MM.1S (cell line): ENCODE measurements around the gene HNF4A.

ENCODE experiments used
- DNase-seq: peaks from one replicate; pipeline ENCODE4 v3.0.0-alpha.2; 2015
- H2AFZ ChIP-seq: fragments of 300-600 bp; sonication (generic); 2 replicates; pipeline ENCODE4 v1.6.0; 2016; ENCODE audit warnings: antibody characterized with exemption, low read length
- H3F3A ChIP-seq: fragments of 300-600 bp; sonication (generic); 2 replicates; pipeline ENCODE4 v1.6.1; 2016; ENCODE audit warnings: mild to moderate bottlenecking, antibody characterized with exemption, low read length, moderate library complexity, mixed read lengths; ENCODE audit not compliant: insufficient read depth
- H3K27ac ChIP-seq: fragments of 300-600 bp; sonication (generic); 2 replicates; pipeline ENCODE4 v1.5.1; 2016; ENCODE audit warnings: mild to moderate bottlenecking, low read length
- H3K27me3 ChIP-seq: fragments of 300-600 bp; sonication (generic); replicated peaks from 2 replicates; pipeline ENCODE4 v1.6.0; 2016; ENCODE audit warnings: low read length; ENCODE audit not compliant: insufficient read depth
- H3K36me3 ChIP-seq: fragments of 300-600 bp; sonication (generic); replicated peaks from 2 replicates; pipeline ENCODE4 v1.6.1; 2016; ENCODE audit warnings: mild to moderate bottlenecking, low read length, mixed read lengths; ENCODE audit not compliant: insufficient read depth
- H3K4me1 ChIP-seq: fragments of 300-600 bp; sonication (generic); 2 replicates; pipeline ENCODE4 v1.6.1; 2016; ENCODE audit warnings: low read length, mixed read lengths
- H3K4me2 ChIP-seq: fragments of 300-600 bp; sonication (generic); 2 replicates; pipeline ENCODE4 v1.6.0; 2016; ENCODE audit warnings: low read depth, low read length
- H3K4me3 ChIP-seq: fragments of 300-600 bp; sonication (generic); 2 replicates; pipeline ENCODE4 v1.5.1; 2016; ENCODE audit warnings: low read length, mixed read lengths
- H3K79me2 ChIP-seq: fragments of 300-600 bp; sonication (generic); 2 replicates; pipeline ENCODE4 v1.6.1; 2016; ENCODE audit warnings: mixed run types, low read length, mixed read lengths
- H3K9ac ChIP-seq: fragments of 300-600 bp; sonication (generic); 2 replicates; pipeline ENCODE4 v1.6.1; 2016; ENCODE audit warnings: low read length, mixed read lengths
- H3K9me2 ChIP-seq: fragments of 300-600 bp; sonication (generic); replicated peaks from 2 replicates; pipeline ENCODE4 v1.6.1; 2016; ENCODE audit warnings: mild to moderate bottlenecking, low read length, mixed read lengths; ENCODE audit not compliant: insufficient read depth
- H3K9me3 ChIP-seq: fragments of 300-600 bp; sonication (generic); replicated peaks from 2 replicates; pipeline ENCODE4 v1.6.1; 2016; ENCODE audit warnings: mild to moderate bottlenecking, low read length, mixed read lengths; ENCODE audit not compliant: insufficient read depth
- H4K20me1 ChIP-seq: fragments of 300-600 bp; sonication (generic); 2 replicates; pipeline ENCODE4 v1.6.1; 2016; ENCODE audit warnings: mild to moderate bottlenecking, low read length, moderate library complexity, mixed read lengths; ENCODE audit not compliant: insufficient read depth
- CTCF ChIP-seq: fragments of 300-600 bp; sonication (generic); IDR thresholded peaks from 2 replicates; pipeline ENCODE4 v1.5.1; 2016; ENCODE audit warnings: antibody characterized with exemption, low read length, mixed read lengths
- EZH2 ChIP-seq: fragments of 300-600 bp; sonication (generic); optimal IDR thresholded peaks from 2 replicates; pipeline ENCODE3; 2017; ENCODE audit warnings: low read depth, mild to moderate bottlenecking, antibody characterized with exemption, low read length, mixed read lengths
- EZH2phosphoT487 ChIP-seq: fragments of 300-600 bp; sonication (generic); IDR thresholded peaks from 2 replicates; pipeline ENCODE4 v1.6.1; 2018; ENCODE audit warnings: antibody characterized with exemption, low read length

HNF4A gene

DNA sequence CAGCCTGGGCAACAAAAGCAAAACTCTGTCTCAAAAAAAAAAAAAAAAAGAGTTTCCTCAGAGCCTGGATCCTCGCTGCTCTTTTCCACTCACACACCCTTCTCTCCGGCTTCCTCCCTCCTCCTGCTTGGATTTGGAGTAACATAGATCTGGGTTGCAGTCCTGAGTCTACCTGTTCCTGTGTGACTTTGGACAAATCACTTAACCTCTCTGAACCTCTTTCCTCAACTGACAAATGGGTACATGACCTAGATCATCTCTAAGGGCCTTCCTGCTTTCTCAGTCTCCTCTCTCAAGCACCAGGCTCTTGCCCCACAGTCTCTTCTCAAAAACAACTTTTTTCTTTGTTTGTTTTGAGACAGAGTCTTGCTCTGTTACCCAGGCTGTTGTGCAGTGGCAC, 24.3 kb upstream of the HNF4A start:
- no peaks in the 10 kb centered on the region for H3K9me3 ChIP-seq
- no peaks in the 10 kb centered on the region for H3K27me3 ChIP-seq
- no peak overlapping the region for H3K9ac ChIP-seq
- no peak overlapping the region for H3K4me3 ChIP-seq
- no peaks in the 10 kb centered on the region for H3F3A ChIP-seq
- no peaks in the 10 kb centered on the region for H3K9me2 ChIP-seq
- H3K4me2 ChIP-seq: no peak overlapping the region
- 0 out of 2 replicates have a peak, but pooled peaks cover 5% of the 10 kb centered on the region for H3K4me1 ChIP-seq
- H3K36me3 ChIP-seq: no peaks in the 10 kb centered on the region
- H3K27ac ChIP-seq: no peak overlapping the region
- no peak overlapping the region for H2AFZ ChIP-seq
- no peak for DNase-seq
- H4K20me1 ChIP-seq: no peaks in the 10 kb centered on the region
- no peaks in the 10 kb centered on the region for H3K79me2 ChIP-seq
- TF ChIP-seq EZH2: no peak
- TF ChIP-seq EZH2phosphoT487: no peak
- no peak for TF ChIP-seq CTCF

- no peaks in the 10 kb centered on the region for H3K27me3 ChIP-seq
- no peaks in the 10 kb centered on the region for H3K79me2 ChIP-seq
- no peaks in the 10 kb centered on the region for H3F3A ChIP-seq
- no peak overlapping the region for H3K27ac ChIP-seq
- H3K4me3 ChIP-seq: no peak overlapping the region
- H3K9me3 ChIP-seq: no peaks in the 10 kb centered on the region
- DNase-seq: no peak
- no peak overlapping the region for H3K9ac ChIP-seq
- H3K4me1 ChIP-seq: no peaks in the 10 kb centered on the region
- no peak overlapping the region for H2AFZ ChIP-seq
- H3K4me2 ChIP-seq: no peak overlapping the region
- H4K20me1 ChIP-seq: no peaks in the 10 kb centered on the region
- TF ChIP-seq CTCF (no peak), EZH2phosphoT487 (no peak), EZH2 (no peak)
- no peaks in the 10 kb centered on the region for H3K9me2 ChIP-seq
- H3K36me3 ChIP-seq: no peaks in the 10 kb centered on the region
Observed at GRCh38 chr20:44334306-44334705, 21.2 kb upstream of the HNF4A start.

DNA sequence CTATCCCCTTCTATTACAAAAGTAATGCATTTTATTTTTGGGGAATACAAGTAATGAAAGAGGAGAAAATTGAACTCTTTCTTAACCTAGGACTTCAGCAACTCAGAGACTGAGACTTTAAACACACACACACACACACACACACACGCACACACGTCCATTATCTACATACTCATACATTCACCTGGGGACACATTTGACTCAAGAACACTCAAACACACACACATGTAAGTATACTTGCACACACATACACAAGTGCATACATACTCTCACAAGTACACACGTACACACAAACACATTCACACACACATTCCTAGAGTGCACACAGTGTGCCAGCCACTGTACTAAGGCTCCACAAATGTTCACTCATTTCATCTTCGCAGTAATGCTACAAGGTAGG, 20.8 kb upstream of the HNF4A start:
- no peaks in the 10 kb centered on the region for H3K36me3 ChIP-seq
- TF ChIP-seq CTCF: no peak
- no peak for TF ChIP-seq EZH2phosphoT487
- no peak for TF ChIP-seq EZH2
- no peak overlapping the region for H3K4me3 ChIP-seq
- H4K20me1 ChIP-seq: no peaks in the 10 kb centered on the region
- no peak overlapping the region for H3K4me2 ChIP-seq
- no peak overlapping the region for H3K9ac ChIP-seq
- H3F3A ChIP-seq: no peaks in the 10 kb centered on the region
- no peaks in the 10 kb centered on the region for H3K9me2 ChIP-seq
- no peaks in the 10 kb centered on the region for H3K79me2 ChIP-seq
- no peak overlapping the region for H3K27ac ChIP-seq
- no peaks in the 10 kb centered on the region for H3K27me3 ChIP-seq
- H3K9me3 ChIP-seq: no peaks in the 10 kb centered on the region
- H2AFZ ChIP-seq: no peak overlapping the region
- DNase-seq: no peak
- no peaks in the 10 kb centered on the region for H3K4me1 ChIP-seq

DNA sequence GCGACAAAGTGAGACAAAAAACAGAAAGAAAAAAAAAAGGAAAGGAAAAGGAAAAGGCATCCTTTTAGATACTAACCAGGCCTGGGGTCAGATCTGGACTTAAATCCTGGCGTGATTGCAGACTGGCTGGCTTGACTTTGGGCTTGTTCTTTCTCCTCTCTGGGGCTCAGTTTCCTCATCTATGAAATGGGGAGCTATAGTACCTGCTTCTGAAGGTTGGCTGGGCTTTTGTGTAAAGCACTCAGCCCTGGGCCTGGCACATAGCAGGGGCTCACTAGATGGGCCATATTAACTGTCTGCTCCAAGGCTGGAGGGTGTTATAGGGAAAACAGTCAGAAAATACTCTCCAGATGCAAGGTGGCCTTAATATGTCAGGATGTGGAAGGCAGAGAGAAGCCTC, 19.8 kb upstream of the HNF4A start:
- Histone ChIP-seq H3K27me3 (no peaks in the 10 kb centered on the region), H3K9me3 (no peaks in the 10 kb centered on the region), H3K4me2 (no peak overlapping the region), H3K9ac (no peak overlapping the region), H3K36me3 (no peaks in the 10 kb centered on the region), H3F3A (no peaks in the 10 kb centered on the region), H3K4me3 (no peak overlapping the region), H4K20me1 (no peaks in the 10 kb centered on the region), H3K27ac (no peak overlapping the region), H3K4me1 (no peaks in the 10 kb centered on the region), H3K9me2 (no peaks in the 10 kb centered on the region), H2AFZ (no peak overlapping the region), H3K79me2 (no peaks in the 10 kb centered on the region)
- DNase-seq: no peak
- TF ChIP-seq CTCF (no peak), EZH2 (no peak), EZH2phosphoT487 (no peak)
